Keratinocyte (primary cell): ENCODE results near the gene SLC19A1. TPM values are rescaled to one million over a fixed set of nuclear protein-coding genes. Genes with fewer than 3 reads are reported as not detected.

ENCODE experiments used
- DNase-seq: peaks from one replicate; pipeline ENCODE4 v3.0.0-alpha.2; 2011; ENCODE audit warnings: low read depth, missing footprints, low spot score
- FAIRE-seq: peaks from 2 replicates; lab custom pipeline; 2011; peaks lifted over from hg19 to GRCh38; lab: Jason Lieb, UNC
- H2AFZ ChIP-seq: 2 replicates; pipeline ENCODE4 v1.6.0; 2012; ENCODE audit warnings: low read length, control low read depth, inconsistent platforms; ENCODE audit not compliant: control insufficient read depth
- H3K27ac ChIP-seq: 2 replicates; pipeline ENCODE4 v1.5.1; 2011; ENCODE audit warnings: low read length; ENCODE audit not compliant: control insufficient read depth, insufficient read depth
- H3K27me3 ChIP-seq: 3 replicates; pipeline ENCODE4 v1.6.0; 2011; ENCODE audit warnings: low read length; ENCODE audit not compliant: control insufficient read depth, insufficient read depth; ENCODE audit errors: extremely low read depth
- H3K36me3 ChIP-seq, 2 experiments: 2 replicates in 1 of 2; 3 replicates in 1 of 2; pipeline ENCODE4 v1.5.1; 2011; ENCODE audit warnings: low read length in 2 of 2, mild to moderate bottlenecking in 1 of 2; ENCODE audit not compliant: control insufficient read depth in 2 of 2, insufficient read depth in 2 of 2; ENCODE audit errors: extremely low read depth in 1 of 2
- H3K4me1 ChIP-seq: 3 replicates; pipeline ENCODE4 v1.5.1; 2011; ENCODE audit warnings: low read length; ENCODE audit not compliant: control insufficient read depth, insufficient read depth; ENCODE audit errors: extremely low read depth
- H3K4me2 ChIP-seq: 3 replicates; pipeline ENCODE4 v1.6.0; 2011; ENCODE audit warnings: low read depth, low read length; ENCODE audit not compliant: control insufficient read depth, insufficient read depth; ENCODE audit errors: extremely low read depth
- H3K4me3 ChIP-seq, 3 experiments: fragments of 200-600 bp in 1 of 3; sonication (generic) in 1 of 3; 2 replicates in 2 of 3; 3 replicates in 1 of 3; pipeline ENCODE4 v1.5.1; 2011 to 2016; ENCODE audit warnings: low read length in 3 of 3, mild to moderate bottlenecking in 3 of 3, control low read depth in 2 of 3, inconsistent platforms in 1 of 3, low read depth in 1 of 3, mixed read lengths in 1 of 3, mixed run types in 1 of 3, moderate library complexity in 1 of 3; ENCODE audit not compliant: control insufficient read depth in 2 of 3, insufficient read depth in 2 of 3; ENCODE audit errors: extremely low read depth in 1 of 3
- H3K79me2 ChIP-seq: 2 replicates; pipeline ENCODE4 v1.6.0; 2012; ENCODE audit warnings: low read length; ENCODE audit not compliant: control insufficient read depth, insufficient read depth
- H3K9ac ChIP-seq: 3 replicates; pipeline ENCODE4 v1.6.0; 2011; ENCODE audit warnings: low read length; ENCODE audit not compliant: control insufficient read depth, insufficient read depth; ENCODE audit errors: extremely low read depth
- H3K9me1 ChIP-seq: 3 replicates; pipeline ENCODE4 v1.6.0; 2011; ENCODE audit warnings: low read length; ENCODE audit not compliant: control insufficient read depth, insufficient read depth; ENCODE audit errors: extremely low read depth
- H3K9me3 ChIP-seq: 2 replicates; pipeline ENCODE4 v1.5.1; 2012; ENCODE audit warnings: low read depth, low read length; ENCODE audit not compliant: control insufficient read depth
- H4K20me1 ChIP-seq: 3 replicates; pipeline ENCODE4 v1.6.0; 2011; ENCODE audit warnings: low read length; ENCODE audit not compliant: control insufficient read depth, insufficient read depth; ENCODE audit errors: extremely low read depth
- CTCF ChIP-seq, 3 experiments: IDR thresholded peaks in 1 of 3; conservative IDR thresholded peaks in 1 of 3; optimal IDR thresholded peaks in 1 of 3; 2 replicates in 2 of 3; 3 replicates in 1 of 3; pipeline versions ENCODE3 to v1.5.1; 2011; ENCODE audit warnings: low read length in 3 of 3, mild to moderate bottlenecking in 3 of 3, moderate library complexity in 2 of 3, control low read depth in 1 of 3, inconsistent platforms in 1 of 3; ENCODE audit not compliant: insufficient read depth in 2 of 3; ENCODE audit errors: extremely low read depth in 1 of 3
- EZH2 ChIP-seq: IDR thresholded peaks from one replicate; pipeline ENCODE4 v1.6.1; 2012; ENCODE audit warnings: inconsistent platforms, mild to moderate bottlenecking, low read length, moderate library complexity
- dilution Hi-C: fragments of 300-500 bp; cut with MboI; formaldehyde crosslinking; loops from one replicate; pipeline ENCODE4 v1.7.0; 2020; ENCODE audit warnings: low sequenced_read_pairs; ENCODE audit not compliant: extremely low pct_ligation_motif_present
- polyA plus RNA-seq, 5 experiments: library from polyadenylated mRNA; depleted of rRNA in 3 of 5; stranded (reverse) in 3 of 5; stranded (forward) in 1 of 5; unstranded in 1 of 5; fragments of >200 nt; gene quantifications; 1 replicate in 1 of 5; 2 replicates in 3 of 5; 3 replicates in 1 of 5; pipeline versions ENCODE4 v1.2.1 to v1.2.3, GENCODE V29; 2011 to 2012; ENCODE audit warnings: missing spikeins in 2 of 5, low read depth in 1 of 5, low replicate concordance in 1 of 5

Gene SLC19A1
- polyA plus RNA-seq, 1 donor (not counting 4 experiments of a cell fraction or from before 2014, with no cell fraction given) = 3.8 TPM

DNA sequence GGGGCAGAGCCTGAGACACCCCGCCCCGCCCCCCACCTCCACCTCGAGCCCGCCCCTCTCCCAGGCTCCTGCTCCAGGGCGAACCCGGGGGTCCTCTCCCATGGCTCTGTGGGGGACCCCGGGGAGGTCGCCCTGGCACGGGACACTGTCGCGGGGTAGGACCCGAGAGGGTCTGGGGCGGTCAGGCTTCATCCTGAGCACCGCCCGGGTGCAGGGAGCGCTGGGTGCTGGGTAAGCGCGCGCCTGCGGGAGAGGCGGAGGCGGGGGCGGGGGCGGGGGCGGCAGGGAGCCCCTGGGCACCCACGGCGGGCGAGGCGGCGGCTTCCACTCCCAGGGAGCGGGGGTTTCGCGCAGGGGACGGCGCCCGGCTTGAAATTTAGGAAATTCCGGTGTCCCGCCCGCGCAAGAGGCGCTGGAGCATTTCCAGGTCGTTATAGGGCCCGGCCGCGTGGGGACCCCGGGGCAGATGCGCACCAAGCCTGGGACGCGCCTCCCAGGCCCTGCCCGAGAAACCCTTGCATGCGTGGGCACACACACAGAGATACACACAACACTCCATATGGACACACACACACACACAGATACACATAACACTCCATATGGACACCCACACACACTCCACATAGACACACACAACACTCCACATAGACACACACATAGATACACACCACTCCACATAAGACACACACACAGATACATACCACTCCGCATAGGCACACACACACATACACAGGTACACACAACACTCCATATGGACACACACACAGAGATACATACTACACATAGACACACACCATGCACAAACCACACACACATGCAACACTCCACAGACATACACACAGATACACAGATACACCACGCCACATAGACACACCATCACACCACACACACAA, 48.7 kb upstream of the SLC19A1 start:
- DNase-seq (no peak), FAIRE-seq (no peak)
- peak overlapping the region; percentile 35 for H3K4me2 ChIP-seq
- no peaks in the 10 kb centered on the region for H4K20me1 ChIP-seq
- no peak overlapping the region for H3K27ac ChIP-seq
- H2AFZ ChIP-seq = no peak overlapping the region
- no peak overlapping the region for H3K9ac ChIP-seq
- TF ChIP-seq CTCF (optimal IDR thresholded peaks at IDR 0.05 in 1 of 3, IDR thresholded peaks at IDR 0.05 in 1 of 3, conservative IDR thresholded peaks at IDR 0.05 in 1 of 3; ENCODE audit: extremely low read depth in 1 of 3, insufficient read depth in 2 of 3, low read length in 3 of 3) = no peak
- peak; percentile 71 for TF ChIP-seq EZH2
- H3K4me3 ChIP-seq = peak overlapping the region in 1 of 3 experiments; percentile 21
- H3K9me3 ChIP-seq = peaks cover 4% of the 10 kb centered on the region
- H3K9me1 ChIP-seq = no peaks in the 10 kb centered on the region
- peaks cover 33% of the 10 kb centered on the region for H3K27me3 ChIP-seq
- dilution Hi-C loops = no loop called here
- no peaks in the 10 kb centered on the region for H3K79me2 ChIP-seq
- no peaks in the 10 kb centered on the region for H3K36me3 ChIP-seq
- H3K4me1 ChIP-seq = no peaks in the 10 kb centered on the region

GRCh38 chr21:45590246-45590725, 48.0 kb upstream of the SLC19A1 start:
- Histone ChIP-seq H3K4me2 (peak overlapping the region; percentile 60), H4K20me1 (no peaks in the 10 kb centered on the region), H3K36me3 (no peaks in the 10 kb centered on the region), H3K9ac (no peak overlapping the region), H3K79me2 (no peaks in the 10 kb centered on the region), H3K27ac (no peak overlapping the region), H3K9me1 (no peaks in the 10 kb centered on the region), H3K27me3 (peaks cover 33% of the 10 kb centered on the region), H3K4me1 (no peaks in the 10 kb centered on the region), H2AFZ (peak overlapping the region; percentile 36), H3K4me3 (peak overlapping the region in 2 of 3 experiments; percentile 28 to 40), H3K9me3 (peaks cover 5% of the 10 kb centered on the region)
- dilution Hi-C loops = no loop called here
- TF ChIP-seq EZH2 (no peak), CTCF (optimal IDR thresholded peaks at IDR 0.05 in 1 of 3, IDR thresholded peaks at IDR 0.05 in 1 of 3, conservative IDR thresholded peaks at IDR 0.05 in 1 of 3; ENCODE audit: extremely low read depth in 1 of 3, insufficient read depth in 2 of 3, low read length in 3 of 3) (no peak)
- FAIRE-seq = no peak
- DNase-seq = no peak
